Panc1 (cell line): ENCODE data around the gene COL1A1. TPM values are rescaled to one million over a fixed set of nuclear protein-coding genes. Genes with fewer than 3 reads are reported as not detected.
A peak's percentile ranks its signal among the peaks of the same experiment; 100 is the strongest.

Source experiments
- ATAC-seq: fragments of 200-7000 bp; cut with Tn5 transposase; 2 replicates; pipeline ENCODE4 v1.9.1; 2020; ENCODE audit warnings: mild to moderate bottlenecking, moderate library complexity
- BruUV-seq: library from RNA; stranded (reverse); fragments of 400-500 nt; replicated peaks from 2 replicates; lab custom pipeline; 2021; lab: Mats Ljungman, UMichigan
- CTCF ChIA-PET: fragments of 300-600 bp; sonication (Branson Sonifier 250); formaldehyde crosslinking; loops from one replicate; lab custom pipeline; 2022; ENCODE audit warnings: antibody characterized with exemption; lab: Charles Lee
- POLR2A ChIA-PET: fragments of 300-600 bp; sonication (Branson Sonifier 250); formaldehyde crosslinking; loops from one replicate; lab custom pipeline; 2022; ENCODE audit warnings: antibody characterized with exemption; lab: Charles Lee
- DNase-seq: peaks from one replicate; pipeline ENCODE4 v3.0.0-alpha.2; 2010; ENCODE audit warnings: low read depth, low spot score
- H3K27ac ChIP-seq: 2 replicates; pipeline ENCODE4 v1.5.1; 2011; ENCODE audit warnings: mild to moderate bottlenecking, low read length, inconsistent platforms
- H3K27me3 ChIP-seq: fragments of 200-500 bp; sonication (Bioruptor generic); 2 replicates; pipeline ENCODE4 v1.6.0; 2014; ENCODE audit warnings: low read length, inconsistent platforms; ENCODE audit not compliant: control insufficient read depth, insufficient read depth
- H3K36me3 ChIP-seq: fragments of 200-500 bp; sonication (Bioruptor generic); 2 replicates; pipeline ENCODE4 v1.5.1; 2014; ENCODE audit warnings: inconsistent platforms, mild to moderate bottlenecking, low read length, moderate library complexity; ENCODE audit not compliant: control insufficient read depth, insufficient read depth
- H3K4me1 ChIP-seq: 2 replicates; pipeline ENCODE4 v1.5.1; 2011; ENCODE audit warnings: inconsistent platforms, mild to moderate bottlenecking, low read length, moderate library complexity; ENCODE audit not compliant: control insufficient read depth, insufficient read depth
- H3K4me3 ChIP-seq, 2 experiments: 2 replicates each; pipeline ENCODE4 v1.5.1; 2011 to 2012; ENCODE audit warnings: low read depth in 2 of 2, low read length in 2 of 2, mild to moderate bottlenecking in 2 of 2, inconsistent platforms in 1 of 2, moderate library complexity in 1 of 2
- H3K9me3 ChIP-seq: fragments of 200-500 bp; sonication (Bioruptor generic); 2 replicates; pipeline ENCODE4 v1.5.1; 2014; ENCODE audit warnings: low read depth, mild to moderate bottlenecking, inconsistent platforms, low read length, moderate library complexity; ENCODE audit not compliant: control insufficient read depth, insufficient read depth
- POLR2AphosphoS5 ChIP-seq: IDR thresholded peaks from 2 replicates; pipeline ENCODE4 v1.6.1; 2012; ENCODE audit warnings: mild to moderate bottlenecking, low read depth, low read length, moderate library complexity
- SIN3A ChIP-seq: IDR thresholded peaks from 2 replicates; pipeline ENCODE4 v1.6.1; 2012; ENCODE audit warnings: low read depth, mild to moderate bottlenecking, low read length, moderate library complexity, borderline replicate concordance; ENCODE audit not compliant: insufficient read depth
- TCF7L2 ChIP-seq: IDR thresholded peaks from 2 replicates; pipeline ENCODE4 v1.6.1; 2011; ENCODE audit warnings: mild to moderate bottlenecking, low read depth, low read length, inconsistent platforms
- in situ Hi-C: cut with HindIII; loops from 2 replicates; pipeline ENCODE4 v1.10.0; 2016; ENCODE audit warnings: low sequenced_read_pairs, low pct_unique_long_range_greater_than_20kb
- intact Hi-C: fragments of 100-400 bp; cut with micrococcal nuclease; formaldehyde crosslinking; loops from one replicate; pipeline ENCODE4 v1.10.0; 2022; ENCODE audit not compliant: unreplicated experiment
- total RNA-seq: library from RNA; stranded (reverse); gene quantifications from one replicate; pipeline ENCODE4 v1.2.1, GENCODE V29; 2021; ENCODE audit not compliant: unreplicated experiment
- TF ChIP-seq, protein P1 (sequence below): fragments of 450-650 bp; IDR thresholded peaks from 2 replicates; pipeline ENCODE4 v1.5.1; 2017; ENCODE audit warnings: mild to moderate bottlenecking
- TF ChIP-seq, protein P2 (sequence below), 2 experiments: IDR thresholded peaks; 2 replicates each; pipeline ENCODE4 v1.6.1; 2011 to 2012; ENCODE audit warnings: low read depth in 2 of 2, control low read depth in 1 of 2, low read length in 1 of 2, mild to moderate bottlenecking in 1 of 2, moderate library complexity in 1 of 2; ENCODE audit not compliant: insufficient read depth in 1 of 2

The COL1A1 gene
- total RNA-seq, 1 experiment from 2014 or later, result 52.7 TPM

- H3K4me3 ChIP-seq, result no peak overlapping the region
- in situ Hi-C loops (no loop called here), intact Hi-C loops (no loop called here)
- DNase-seq, result no peak
- peaks cover 43% of the 10 kb centered on the region for H3K4me1 ChIP-seq
- POLR2A ChIA-PET, result no interaction called here
- CTCF ChIA-PET, result interaction anchor here (0.7 kb wide), 1 partner anchor 61 kb away, joined by 4 read pairs; no protein-coding TSS in a partner anchor
- ATAC-seq, result no peak
- no peaks in the 10 kb centered on the region for H3K27me3 ChIP-seq
- peak overlapping the region; percentile 29; the same call in 1 of the 2 replicates for H3K27ac ChIP-seq
- peaks cover 9% of the 10 kb centered on the region; the same call in 1 of the 2 replicates for H3K36me3 ChIP-seq
- H3K9me3 ChIP-seq, result no peaks in the 10 kb centered on the region
- no TSS peak for BruUV-seq
- no peak for TF ChIP-seq TCF7L2
- no peak for TF ChIP-seq SIN3A
- no peak for TF ChIP-seq POLR2AphosphoS5
These were observed 46.2 kb downstream of the COL1A1 start for GRCh38 chr17:50155115-50155819.

GRCh38 chr17:50154604-50155003 lies 46.8 kb downstream of the COL1A1 start:
- ATAC-seq, result no peak
- peak overlapping the region; percentile 100 for H3K27ac ChIP-seq
- in situ Hi-C loops (no loop called here), intact Hi-C loops (no loop called here)
- DNase-seq, result no peak
- H3K4me1 ChIP-seq, result peaks cover 43% of the 10 kb centered on the region
- CTCF ChIA-PET, result interaction anchor here (0.7 kb wide), 1 partner anchor 60 kb away, joined by 4 read pairs; no protein-coding TSS in a partner anchor
- BruUV-seq, result no TSS peak
- H3K27me3 ChIP-seq, result no peaks in the 10 kb centered on the region
- POLR2A ChIA-PET, result no interaction called here
- H3K4me3 ChIP-seq, result no peak overlapping the region
- H3K9me3 ChIP-seq, result no peaks in the 10 kb centered on the region
- TF ChIP-seq POLR2AphosphoS5 (no peak), TCF7L2 (no peak), SIN3A (no peak)
- TF ChIP-seq, protein P1, sequence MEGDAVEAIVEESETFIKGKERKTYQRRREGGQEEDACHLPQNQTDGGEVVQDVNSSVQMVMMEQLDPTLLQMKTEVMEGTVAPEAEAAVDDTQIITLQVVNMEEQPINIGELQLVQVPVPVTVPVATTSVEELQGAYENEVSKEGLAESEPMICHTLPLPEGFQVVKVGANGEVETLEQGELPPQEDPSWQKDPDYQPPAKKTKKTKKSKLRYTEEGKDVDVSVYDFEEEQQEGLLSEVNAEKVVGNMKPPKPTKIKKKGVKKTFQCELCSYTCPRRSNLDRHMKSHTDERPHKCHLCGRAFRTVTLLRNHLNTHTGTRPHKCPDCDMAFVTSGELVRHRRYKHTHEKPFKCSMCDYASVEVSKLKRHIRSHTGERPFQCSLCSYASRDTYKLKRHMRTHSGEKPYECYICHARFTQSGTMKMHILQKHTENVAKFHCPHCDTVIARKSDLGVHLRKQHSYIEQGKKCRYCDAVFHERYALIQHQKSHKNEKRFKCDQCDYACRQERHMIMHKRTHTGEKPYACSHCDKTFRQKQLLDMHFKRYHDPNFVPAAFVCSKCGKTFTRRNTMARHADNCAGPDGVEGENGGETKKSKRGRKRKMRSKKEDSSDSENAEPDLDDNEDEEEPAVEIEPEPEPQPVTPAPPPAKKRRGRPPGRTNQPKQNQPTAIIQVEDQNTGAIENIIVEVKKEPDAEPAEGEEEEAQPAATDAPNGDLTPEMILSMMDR, result no peak
- TF ChIP-seq, protein P2, sequence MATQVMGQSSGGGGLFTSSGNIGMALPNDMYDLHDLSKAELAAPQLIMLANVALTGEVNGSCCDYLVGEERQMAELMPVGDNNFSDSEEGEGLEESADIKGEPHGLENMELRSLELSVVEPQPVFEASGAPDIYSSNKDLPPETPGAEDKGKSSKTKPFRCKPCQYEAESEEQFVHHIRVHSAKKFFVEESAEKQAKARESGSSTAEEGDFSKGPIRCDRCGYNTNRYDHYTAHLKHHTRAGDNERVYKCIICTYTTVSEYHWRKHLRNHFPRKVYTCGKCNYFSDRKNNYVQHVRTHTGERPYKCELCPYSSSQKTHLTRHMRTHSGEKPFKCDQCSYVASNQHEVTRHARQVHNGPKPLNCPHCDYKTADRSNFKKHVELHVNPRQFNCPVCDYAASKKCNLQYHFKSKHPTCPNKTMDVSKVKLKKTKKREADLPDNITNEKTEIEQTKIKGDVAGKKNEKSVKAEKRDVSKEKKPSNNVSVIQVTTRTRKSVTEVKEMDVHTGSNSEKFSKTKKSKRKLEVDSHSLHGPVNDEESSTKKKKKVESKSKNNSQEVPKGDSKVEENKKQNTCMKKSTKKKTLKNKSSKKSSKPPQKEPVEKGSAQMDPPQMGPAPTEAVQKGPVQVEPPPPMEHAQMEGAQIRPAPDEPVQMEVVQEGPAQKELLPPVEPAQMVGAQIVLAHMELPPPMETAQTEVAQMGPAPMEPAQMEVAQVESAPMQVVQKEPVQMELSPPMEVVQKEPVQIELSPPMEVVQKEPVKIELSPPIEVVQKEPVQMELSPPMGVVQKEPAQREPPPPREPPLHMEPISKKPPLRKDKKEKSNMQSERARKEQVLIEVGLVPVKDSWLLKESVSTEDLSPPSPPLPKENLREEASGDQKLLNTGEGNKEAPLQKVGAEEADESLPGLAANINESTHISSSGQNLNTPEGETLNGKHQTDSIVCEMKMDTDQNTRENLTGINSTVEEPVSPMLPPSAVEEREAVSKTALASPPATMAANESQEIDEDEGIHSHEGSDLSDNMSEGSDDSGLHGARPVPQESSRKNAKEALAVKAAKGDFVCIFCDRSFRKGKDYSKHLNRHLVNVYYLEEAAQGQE (IDR thresholded peaks at IDR 0.05; ENCODE audit: insufficient read depth in 1 of 2, low read depth in 2 of 2, low read length in 1 of 2), result no peak
- H3K36me3 ChIP-seq, result peaks cover 10% of the 10 kb centered on the region; the same call in 1 of the 2 replicates
